ENCODE results near the gene SLC9A9.

Gene SLC9A9

GRCh38 chr3:143360244-143360643 is 488.0 kb downstream of the SLC9A9 start:
- Histone ChIP-seq H3K36me3 (ENCODE audit: control insufficient read depth in 1 of 2, insufficient read depth in 2 of 2, low read length in 2 of 2) (no peaks in the 10 kb centered on the region), H2AK5ac (ENCODE audit: low read length) (no peak overlapping the region), H2BK12ac (ENCODE audit: low read length) (no peak overlapping the region), H3K18ac (ENCODE audit: low read length) (no peak overlapping the region), H3K4me3 (ENCODE audit: low read depth, low read length) (no peak overlapping the region), H2BK5ac (ENCODE audit: low read depth, low read length, poor library complexity) (no peak overlapping the region), H3K79me1 (ENCODE audit: low read length) (no peaks in the 10 kb centered on the region), H3K23ac (ENCODE audit: low read length) (no peak overlapping the region), H3K79me2 (ENCODE audit: control insufficient read depth, insufficient read depth, low read length, poor library complexity) (no peaks in the 10 kb centered on the region), H3K9ac (ENCODE audit: low read length) (no peak overlapping the region), H3K4ac (ENCODE audit: low read depth, low read length) (no peak overlapping the region), H3K27ac (ENCODE audit: low read depth, low read length) (no peak overlapping the region), H4K12ac (ENCODE audit: low read depth, low read length) (no peak overlapping the region), H3K27me3 (ENCODE audit: insufficient read depth, low read length) (no peaks in the 10 kb centered on the region), H3K4me2 (ENCODE audit: low read length) (no peak overlapping the region), H2BK120ac (ENCODE audit: insufficient read depth, low read length, poor library complexity) (no peak overlapping the region), H4K8ac (ENCODE audit: low read depth, low read length) (no peak overlapping the region), H3K14ac (ENCODE audit: low read length) (no peak overlapping the region), H3K9me3 (ENCODE audit: insufficient read depth, low read depth, low read length) (no peaks in the 10 kb centered on the region), H2AFZ (ENCODE audit: insufficient read depth, low read length, poor library complexity) (no peak overlapping the region), H3K4me1 (ENCODE audit: control insufficient read depth in 1 of 2, insufficient read depth in 2 of 2, low read length in 2 of 2) (no peaks in the 10 kb centered on the region), H4K91ac (ENCODE audit: low read depth, low read length) (no peak overlapping the region)
- WGBS (ENCODE audit: extremely low coverage, insufficient coverage, insufficient read length), result no CpG with 5 or more reads among the region's 2 CpGs
- DNase-seq, result no peak

GRCh38 chr3:143358793-143359491 is 489.3 kb downstream of the SLC9A9 start:
- no peak overlapping the region for H2BK120ac ChIP-seq (ENCODE audit: insufficient read depth, low read length, poor library complexity)
- no peaks in the 10 kb centered on the region for H3K79me1 ChIP-seq (ENCODE audit: low read length)
- H2BK12ac ChIP-seq (ENCODE audit: low read length), result no peak overlapping the region
- H3K79me2 ChIP-seq (ENCODE audit: control insufficient read depth, insufficient read depth, low read length, poor library complexity), result no peaks in the 10 kb centered on the region
- H3K4me1 ChIP-seq (ENCODE audit: control insufficient read depth in 1 of 2, insufficient read depth in 2 of 2, low read length in 2 of 2), result no peaks in the 10 kb centered on the region
- H2AK5ac ChIP-seq (ENCODE audit: low read length), result no peak overlapping the region
- no peak overlapping the region for H2BK5ac ChIP-seq (ENCODE audit: low read depth, low read length, poor library complexity)
- no peak overlapping the region for H3K4me3 ChIP-seq (ENCODE audit: low read depth, low read length)
- H3K14ac ChIP-seq (ENCODE audit: low read length), result no peak overlapping the region
- H2AFZ ChIP-seq (ENCODE audit: insufficient read depth, low read length, poor library complexity), result no peak overlapping the region
- H3K4me2 ChIP-seq (ENCODE audit: low read length), result no peak overlapping the region
- WGBS (ENCODE audit: extremely low coverage, insufficient coverage, insufficient read length), result no CpG with 5 or more reads among the region's 4 CpGs
- no peak overlapping the region for H4K8ac ChIP-seq (ENCODE audit: low read depth, low read length)
- H4K12ac ChIP-seq (ENCODE audit: low read depth, low read length), result no peak overlapping the region
- H4K91ac ChIP-seq (ENCODE audit: low read depth, low read length), result no peak overlapping the region
- H3K27ac ChIP-seq (ENCODE audit: low read depth, low read length), result no peak overlapping the region
- no peaks in the 10 kb centered on the region for H3K36me3 ChIP-seq (ENCODE audit: control insufficient read depth in 1 of 2, insufficient read depth in 2 of 2, low read length in 2 of 2)
- H3K4ac ChIP-seq (ENCODE audit: low read depth, low read length), result no peak overlapping the region
- no peaks in the 10 kb centered on the region for H3K9me3 ChIP-seq (ENCODE audit: insufficient read depth, low read depth, low read length)
- H3K23ac ChIP-seq (ENCODE audit: low read length), result no peak overlapping the region
- DNase-seq, result no peak
- H3K9ac ChIP-seq (ENCODE audit: low read length), result no peak overlapping the region
- H3K18ac ChIP-seq (ENCODE audit: low read length), result no peak overlapping the region
- no peaks in the 10 kb centered on the region for H3K27me3 ChIP-seq (ENCODE audit: insufficient read depth, low read length)

GRCh38 chr3:143358155-143358792 is 490.0 kb downstream of the SLC9A9 start:
- no peak overlapping the region for H2BK12ac ChIP-seq (ENCODE audit: low read length)
- H3K9me3 ChIP-seq (ENCODE audit: insufficient read depth, low read depth, low read length), result no peaks in the 10 kb centered on the region
- no peak overlapping the region for H3K4ac ChIP-seq (ENCODE audit: low read depth, low read length)
- H3K9ac ChIP-seq (ENCODE audit: low read length), result no peak overlapping the region
- no peak overlapping the region for H3K4me3 ChIP-seq (ENCODE audit: low read depth, low read length)
- no peak overlapping the region for H2AK5ac ChIP-seq (ENCODE audit: low read length)
- no peak overlapping the region for H3K14ac ChIP-seq (ENCODE audit: low read length)
- no peak overlapping the region for H4K8ac ChIP-seq (ENCODE audit: low read depth, low read length)
- H2AFZ ChIP-seq (ENCODE audit: insufficient read depth, low read length, poor library complexity), result no peak overlapping the region
- H3K27ac ChIP-seq (ENCODE audit: low read depth, low read length), result no peak overlapping the region
- WGBS (ENCODE audit: extremely low coverage, insufficient coverage, insufficient read length), result no CpG with 5 or more reads among the region's 2 CpGs
- DNase-seq, result no peak
- H3K4me2 ChIP-seq (ENCODE audit: low read length), result no peak overlapping the region
- H3K4me1 ChIP-seq (ENCODE audit: control insufficient read depth in 1 of 2, insufficient read depth in 2 of 2, low read length in 2 of 2), result no peaks in the 10 kb centered on the region
- no peak overlapping the region for H4K12ac ChIP-seq (ENCODE audit: low read depth, low read length)
- no peaks in the 10 kb centered on the region for H3K27me3 ChIP-seq (ENCODE audit: insufficient read depth, low read length)
- no peak overlapping the region for H4K91ac ChIP-seq (ENCODE audit: low read depth, low read length)
- no peak overlapping the region for H3K23ac ChIP-seq (ENCODE audit: low read length)
- H3K79me1 ChIP-seq (ENCODE audit: low read length), result no peaks in the 10 kb centered on the region
- H2BK120ac ChIP-seq (ENCODE audit: insufficient read depth, low read length, poor library complexity), result no peak overlapping the region
- no peak overlapping the region for H3K18ac ChIP-seq (ENCODE audit: low read length)
- H2BK5ac ChIP-seq (ENCODE audit: low read depth, low read length, poor library complexity), result no peak overlapping the region
- no peaks in the 10 kb centered on the region for H3K79me2 ChIP-seq (ENCODE audit: control insufficient read depth, insufficient read depth, low read length, poor library complexity)
- H3K36me3 ChIP-seq (ENCODE audit: control insufficient read depth in 1 of 2, insufficient read depth in 2 of 2, low read length in 2 of 2), result no peaks in the 10 kb centered on the region

- no peaks in the 10 kb centered on the region for H3K9me3 ChIP-seq (ENCODE audit: insufficient read depth, low read depth, low read length)
- H2BK5ac ChIP-seq (ENCODE audit: low read depth, low read length, poor library complexity), result no peak overlapping the region
- no peak overlapping the region for H2BK12ac ChIP-seq (ENCODE audit: low read length)
- no peak overlapping the region for H3K4me3 ChIP-seq (ENCODE audit: low read depth, low read length)
- H3K18ac ChIP-seq (ENCODE audit: low read length), result no peak overlapping the region
- no peaks in the 10 kb centered on the region for H3K79me2 ChIP-seq (ENCODE audit: control insufficient read depth, insufficient read depth, low read length, poor library complexity)
- no peak overlapping the region for H3K4ac ChIP-seq (ENCODE audit: low read depth, low read length)
- no peak overlapping the region for H2AFZ ChIP-seq (ENCODE audit: insufficient read depth, low read length, poor library complexity)
- H3K9ac ChIP-seq (ENCODE audit: low read length), result no peak overlapping the region
- no peaks in the 10 kb centered on the region for H3K4me1 ChIP-seq (ENCODE audit: control insufficient read depth in 1 of 2, insufficient read depth in 2 of 2, low read length in 2 of 2)
- no peak overlapping the region for H3K23ac ChIP-seq (ENCODE audit: low read length)
- no peak overlapping the region for H4K12ac ChIP-seq (ENCODE audit: low read depth, low read length)
- WGBS (ENCODE audit: extremely low coverage, insufficient coverage, insufficient read length), result no CpG with 5 or more reads among the region's 3 CpGs
- no peaks in the 10 kb centered on the region for H3K36me3 ChIP-seq (ENCODE audit: control insufficient read depth in 1 of 2, insufficient read depth in 2 of 2, low read length in 2 of 2)
- no peak overlapping the region for H4K8ac ChIP-seq (ENCODE audit: low read depth, low read length)
- H3K27ac ChIP-seq (ENCODE audit: low read depth, low read length), result no peak overlapping the region
- no peaks in the 10 kb centered on the region for H3K79me1 ChIP-seq (ENCODE audit: low read length)
- no peaks in the 10 kb centered on the region for H3K27me3 ChIP-seq (ENCODE audit: insufficient read depth, low read length)
- no peak overlapping the region for H2BK120ac ChIP-seq (ENCODE audit: insufficient read depth, low read length, poor library complexity)
- H3K14ac ChIP-seq (ENCODE audit: low read length), result no peak overlapping the region
- DNase-seq, result no peak
- no peak overlapping the region for H3K4me2 ChIP-seq (ENCODE audit: low read length)
- no peak overlapping the region for H2AK5ac ChIP-seq (ENCODE audit: low read length)
- no peak overlapping the region for H4K91ac ChIP-seq (ENCODE audit: low read depth, low read length)
Measured at GRCh38 chr3:143357700-143358099, 490.6 kb downstream of the SLC9A9 start.
